HUES6 (cell line): ENCODE measurements around the gene PFKFB4.
A peak's percentile ranks its signal among the peaks of the same experiment; 100 is the strongest.

ENCODE experiments used
- H3K27ac ChIP-seq: 2 replicates; pipeline ENCODE4 v1.7.0; 2013; ENCODE audit warnings: low read depth, mild to moderate bottlenecking, low read length, inconsistent platforms
- H3K27me3 ChIP-seq: 2 replicates; pipeline ENCODE4 v1.6.1; 2013; ENCODE audit warnings: low read length; ENCODE audit not compliant: control insufficient read depth, insufficient read depth
- H3K36me3 ChIP-seq: 2 replicates; pipeline ENCODE4 v1.6.1; 2013; ENCODE audit warnings: low read length; ENCODE audit not compliant: control insufficient read depth, insufficient read depth
- H3K4me1 ChIP-seq: 2 replicates; pipeline ENCODE4 v1.6.1; 2013; ENCODE audit warnings: low read length; ENCODE audit not compliant: control insufficient read depth, insufficient read depth
- H3K4me3 ChIP-seq: 2 replicates; pipeline ENCODE4 v1.5.1; 2013; ENCODE audit warnings: low read depth, low read length
- H3K9ac ChIP-seq: one replicate; pipeline ENCODE4 v1.6.1; 2013; ENCODE audit warnings: mild to moderate bottlenecking, low read length
- H3K9me3 ChIP-seq: 2 replicates; pipeline ENCODE4 v1.6.1; 2013; ENCODE audit warnings: low read depth, low read length; ENCODE audit not compliant: control insufficient read depth, insufficient read depth

PFKFB4 gene

DNA sequence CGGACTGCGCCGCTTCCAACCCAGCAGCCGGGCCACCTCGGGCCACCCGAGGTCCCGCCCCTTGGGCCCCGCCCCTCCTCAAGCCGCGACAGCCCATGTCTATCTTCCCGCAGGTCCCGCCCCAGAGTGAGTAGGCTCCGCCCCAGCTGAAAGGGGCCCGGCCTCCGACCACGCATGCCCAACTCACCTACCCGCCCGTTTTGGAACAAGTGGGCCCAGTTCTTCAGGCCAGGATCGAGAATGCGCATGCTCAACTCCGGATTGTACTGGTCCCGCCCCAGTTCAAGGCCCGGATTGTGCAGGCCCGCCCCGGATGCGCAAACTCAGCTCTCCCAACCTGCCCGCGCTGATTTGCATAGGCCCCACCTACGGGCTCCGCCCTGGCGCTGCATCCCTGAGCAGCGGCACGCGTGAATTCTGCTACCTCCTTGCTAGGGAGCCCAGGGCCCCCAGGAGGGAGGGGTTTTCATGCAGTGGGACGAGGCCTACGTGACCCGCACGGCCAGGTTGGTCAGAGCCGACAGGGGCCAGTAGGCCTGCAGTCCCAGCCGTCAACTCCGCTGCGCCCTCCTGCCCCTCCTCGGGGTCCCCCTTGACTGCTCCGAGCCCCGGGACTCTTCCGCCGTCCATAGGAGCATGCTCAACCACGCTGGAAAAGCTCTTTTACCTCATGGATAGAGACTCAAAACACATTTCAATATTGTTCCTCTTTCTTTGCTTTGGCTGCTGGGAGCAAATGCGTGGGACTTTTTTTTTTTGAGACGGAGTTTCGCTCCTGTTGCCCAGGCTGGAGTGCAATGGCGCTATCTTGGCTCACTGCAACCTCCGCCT, at the start of gene PFKFB4:
TSS of gene PFKFB4 (minus strand) at position 8 of the 831 bp plus-strand sequence. CDS start 26 bp downstream, outside the sequence.
- no peaks in the 10 kb centered on the region for H3K9me3 ChIP-seq
- peaks cover 7% of the 10 kb centered on the region; the same call in 1 of the 2 replicates for H3K36me3 ChIP-seq
- H3K27me3 ChIP-seq = no peaks in the 10 kb centered on the region
- H3K4me3 ChIP-seq = peak within 1 kb of the TSS; percentile 72
- H3K4me1 ChIP-seq = peaks cover 52% of the 10 kb centered on the region
- peak within 1 kb of the TSS; percentile 78 for H3K9ac ChIP-seq
- no peak within 1 kb of the TSS for H3K27ac ChIP-seq

- Histone ChIP-seq H3K36me3 (peaks cover 95% of the 10 kb centered on the region), H3K4me3 (no peak overlapping the region), H3K9ac (no peak overlapping the region), H3K9me3 (no peaks in the 10 kb centered on the region), H3K27me3 (no peaks in the 10 kb centered on the region), H3K4me1 (peaks cover 26% of the 10 kb centered on the region; the same call in 1 of the 2 replicates), H3K27ac (no peak overlapping the region)
Observed at GRCh38 chr3:48601622-48601994, 45.0 kb upstream of the PFKFB4 start.

GRCh38 chr3:48600711-48601621, 44.4 kb upstream of the PFKFB4 start:
- Histone ChIP-seq H3K27me3 (no peaks in the 10 kb centered on the region), H3K4me1 (peaks cover 32% of the 10 kb centered on the region), H3K9me3 (no peaks in the 10 kb centered on the region), H3K4me3 (no peak overlapping the region), H3K9ac (no peak overlapping the region), H3K27ac (no peak overlapping the region), H3K36me3 (peaks cover 92% of the 10 kb centered on the region)

DNA sequence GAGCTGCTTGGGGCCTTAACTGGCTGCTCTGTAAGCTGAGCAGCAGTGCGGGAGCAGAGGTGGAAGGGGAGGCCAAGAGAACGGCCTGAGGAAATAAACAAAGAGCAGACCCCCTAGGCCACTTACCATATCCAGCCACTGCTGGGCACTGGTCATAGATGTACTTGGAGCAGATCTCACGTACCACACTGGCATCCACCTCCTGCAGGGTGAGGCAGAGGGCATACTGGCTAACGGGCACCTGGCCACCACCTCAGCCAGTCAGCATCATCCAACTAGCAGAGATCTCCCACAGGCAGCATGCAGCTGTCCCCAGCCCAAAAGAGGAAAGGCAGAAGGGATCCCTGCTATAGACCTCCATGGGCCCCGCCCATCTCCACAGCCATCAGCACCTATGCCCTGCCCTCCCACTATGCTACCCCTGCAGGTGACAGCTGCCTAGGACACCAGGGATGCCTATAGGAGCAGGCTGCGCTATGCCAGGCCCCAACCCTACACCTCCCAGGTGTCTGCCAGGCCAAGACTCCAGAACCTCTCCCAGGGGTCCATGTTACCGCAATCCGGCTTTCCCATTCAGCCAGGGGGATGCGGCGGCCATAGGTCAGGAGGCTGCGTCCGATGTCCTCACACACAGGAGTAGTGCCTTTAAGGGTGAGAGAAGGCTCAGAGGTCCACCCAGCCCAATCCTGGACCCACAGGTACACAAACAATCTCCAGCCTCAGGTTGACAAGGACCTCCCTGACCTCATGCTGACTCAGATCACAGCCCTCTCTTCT, 43.1 kb upstream of the PFKFB4 start:
- Histone ChIP-seq H3K4me1 (peaks cover 40% of the 10 kb centered on the region), H3K27me3 (peaks cover 1% of the 10 kb centered on the region; the same call in 1 of the 2 replicates), H3K4me3 (no peak overlapping the region), H3K9ac (no peak overlapping the region), H3K27ac (no peak overlapping the region), H3K9me3 (no peaks in the 10 kb centered on the region), H3K36me3 (peaks cover 79% of the 10 kb centered on the region)

DNA sequence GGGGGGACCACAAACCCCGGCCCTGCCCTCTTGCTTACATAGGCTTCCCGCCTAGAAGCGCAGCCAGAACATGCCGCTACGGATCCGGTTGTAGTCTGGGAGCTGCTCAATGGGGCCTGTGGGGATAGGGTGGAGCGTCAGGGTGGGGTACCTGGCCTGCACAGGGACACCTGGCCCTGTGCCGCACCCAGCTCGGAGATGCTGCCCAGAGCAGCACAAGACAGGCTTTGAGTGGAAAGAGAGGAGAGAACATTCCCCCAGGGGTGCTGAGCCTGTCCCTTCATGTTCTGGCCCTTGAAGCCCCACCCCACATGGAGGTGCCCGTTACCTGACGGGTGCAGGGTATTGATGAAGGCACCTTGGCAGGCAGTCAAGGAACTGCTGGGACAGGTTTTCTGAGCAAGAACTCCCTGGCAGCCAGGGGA, 42.5 kb upstream of the PFKFB4 start:
- Histone ChIP-seq H3K9me3 (no peaks in the 10 kb centered on the region), H3K4me1 (peaks cover 46% of the 10 kb centered on the region), H3K36me3 (peaks cover 73% of the 10 kb centered on the region), H3K27me3 (peaks cover 7% of the 10 kb centered on the region; the same call in 1 of the 2 replicates), H3K27ac (peak overlapping the region; percentile 68; the same call in 1 of the 2 replicates), H3K9ac (peak overlapping the region; percentile 29), H3K4me3 (no peak overlapping the region)

- Histone ChIP-seq H3K9me3 (no peaks in the 10 kb centered on the region), H3K27me3 (peaks cover 7% of the 10 kb centered on the region; the same call in 1 of the 2 replicates), H3K36me3 (peaks cover 68% of the 10 kb centered on the region), H3K9ac (peak overlapping the region; percentile 29), H3K27ac (peak overlapping the region; percentile 68; the same call in 1 of the 2 replicates), H3K4me1 (peaks cover 48% of the 10 kb centered on the region), H3K4me3 (no peak overlapping the region)
Observed at GRCh38 chr3:48598323-48599076, 41.9 kb upstream of the PFKFB4 start.

DNA sequence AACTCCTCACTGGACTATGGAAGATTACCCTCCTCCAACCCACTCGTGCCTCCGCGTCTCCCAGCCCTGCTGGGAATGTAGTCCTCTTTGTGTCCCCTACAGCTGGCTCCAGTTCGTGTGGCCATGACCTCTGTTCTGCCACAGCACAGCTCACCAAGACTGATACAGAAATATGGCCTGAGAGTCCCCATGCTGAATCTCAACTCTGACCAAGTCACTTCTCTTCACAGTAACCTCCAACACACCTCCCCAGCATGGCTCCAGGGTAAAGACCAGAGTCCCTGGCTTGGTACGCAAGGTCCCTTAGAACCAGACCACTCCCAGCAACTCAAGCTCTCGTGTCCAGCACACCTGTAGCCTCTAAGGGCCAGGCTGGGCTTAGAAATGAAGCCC, 40.8 kb upstream of the PFKFB4 start:
- no peak overlapping the region; the same call in 1 of the 2 replicates for H3K27ac ChIP-seq
- peaks cover 7% of the 10 kb centered on the region; the same call in 1 of the 2 replicates for H3K27me3 ChIP-seq
- H3K36me3 ChIP-seq = peaks cover 68% of the 10 kb centered on the region
- peak overlapping the region; percentile 58 for H3K9ac ChIP-seq
- peaks cover 51% of the 10 kb centered on the region for H3K4me1 ChIP-seq
- no peak overlapping the region for H3K4me3 ChIP-seq
- H3K9me3 ChIP-seq = no peaks in the 10 kb centered on the region

- Histone ChIP-seq H3K27ac (peak overlapping the region; percentile 53; the same call in 1 of the 2 replicates), H3K27me3 (peaks cover 7% of the 10 kb centered on the region; the same call in 1 of the 2 replicates), H3K36me3 (peaks cover 70% of the 10 kb centered on the region), H3K4me3 (no peak overlapping the region), H3K9me3 (no peaks in the 10 kb centered on the region), H3K4me1 (peaks cover 51% of the 10 kb centered on the region), H3K9ac (peak overlapping the region; percentile 58)
Observed at GRCh38 chr3:48596676-48597407, 40.2 kb upstream of the PFKFB4 start.

GRCh38 chr3:48596157-48596556, 39.6 kb upstream of the PFKFB4 start:
- Histone ChIP-seq H3K4me3 (peak overlapping the region; percentile 68; the same call in 1 of the 2 replicates), H3K9me3 (no peaks in the 10 kb centered on the region), H3K9ac (peak overlapping the region; percentile 58), H3K4me1 (peaks cover 51% of the 10 kb centered on the region), H3K27ac (peak overlapping the region; percentile 53; the same call in 1 of the 2 replicates), H3K36me3 (peaks cover 70% of the 10 kb centered on the region), H3K27me3 (peaks cover 7% of the 10 kb centered on the region; the same call in 1 of the 2 replicates)
